ENCODE measurements around the gene SCYL1.

The SCYL1 gene

DNA sequence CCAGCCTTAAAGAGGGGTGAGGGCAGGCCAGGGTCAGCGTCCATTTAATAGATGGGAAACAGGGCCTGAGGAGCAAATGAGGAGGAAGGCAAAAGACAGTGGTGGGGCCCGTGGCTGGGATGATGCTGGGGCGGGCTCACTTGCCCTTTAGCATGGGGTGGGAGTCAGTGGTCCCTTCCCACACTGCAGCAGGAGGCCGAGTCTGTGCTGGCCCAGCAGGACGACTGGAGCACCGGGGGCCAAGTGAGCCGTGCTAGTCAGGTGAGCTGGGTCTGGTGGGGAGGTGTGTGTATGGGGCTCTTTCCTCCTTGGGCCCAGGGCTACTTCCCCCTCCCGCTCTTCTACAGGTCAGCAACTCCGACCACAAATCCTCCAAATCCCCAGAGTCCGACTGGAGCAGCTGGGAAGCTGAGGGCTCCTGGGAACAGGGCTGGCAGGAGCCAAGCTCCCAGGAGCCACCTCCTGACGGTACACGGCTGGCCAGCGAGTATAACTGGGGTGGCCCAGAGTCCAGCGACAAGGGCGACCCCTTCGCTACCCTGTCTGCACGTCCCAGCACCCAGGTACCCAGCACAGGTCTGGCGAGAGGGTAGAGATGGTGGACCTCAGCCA is 12.8 kb downstream of the SCYL1 start:
- no peak for DNase-seq

DNA sequence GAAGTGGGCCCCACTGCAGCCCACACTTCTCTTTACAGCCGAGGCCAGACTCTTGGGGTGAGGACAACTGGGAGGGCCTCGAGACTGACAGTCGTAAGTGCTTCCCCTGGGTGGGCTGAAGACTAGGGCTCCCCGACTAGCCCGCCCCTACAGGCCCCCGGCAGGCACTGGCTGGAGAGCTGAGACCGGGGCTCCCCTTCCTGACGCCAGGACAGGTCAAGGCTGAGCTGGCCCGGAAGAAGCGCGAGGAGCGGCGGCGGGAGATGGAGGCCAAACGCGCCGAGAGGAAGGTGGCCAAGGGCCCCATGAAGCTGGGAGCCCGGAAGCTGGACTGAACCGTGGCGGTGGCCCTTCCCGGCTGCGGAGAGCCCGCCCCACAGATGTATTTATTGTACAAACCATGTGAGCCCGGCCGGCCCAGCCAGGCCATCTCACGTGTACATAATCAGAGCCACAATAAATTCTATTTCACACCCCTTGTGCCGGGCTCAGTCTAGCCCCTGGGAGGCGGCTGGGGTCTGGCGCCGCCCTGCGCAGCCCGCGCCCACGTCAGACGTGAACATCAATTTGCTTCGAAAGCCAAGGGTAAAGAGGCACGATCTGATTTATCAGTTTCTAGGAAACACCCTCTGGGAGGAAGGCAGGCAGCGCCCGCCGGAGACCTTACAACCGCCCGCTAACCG is 13.5 kb downstream of the SCYL1 start:
- no peak for DNase-seq

DNA sequence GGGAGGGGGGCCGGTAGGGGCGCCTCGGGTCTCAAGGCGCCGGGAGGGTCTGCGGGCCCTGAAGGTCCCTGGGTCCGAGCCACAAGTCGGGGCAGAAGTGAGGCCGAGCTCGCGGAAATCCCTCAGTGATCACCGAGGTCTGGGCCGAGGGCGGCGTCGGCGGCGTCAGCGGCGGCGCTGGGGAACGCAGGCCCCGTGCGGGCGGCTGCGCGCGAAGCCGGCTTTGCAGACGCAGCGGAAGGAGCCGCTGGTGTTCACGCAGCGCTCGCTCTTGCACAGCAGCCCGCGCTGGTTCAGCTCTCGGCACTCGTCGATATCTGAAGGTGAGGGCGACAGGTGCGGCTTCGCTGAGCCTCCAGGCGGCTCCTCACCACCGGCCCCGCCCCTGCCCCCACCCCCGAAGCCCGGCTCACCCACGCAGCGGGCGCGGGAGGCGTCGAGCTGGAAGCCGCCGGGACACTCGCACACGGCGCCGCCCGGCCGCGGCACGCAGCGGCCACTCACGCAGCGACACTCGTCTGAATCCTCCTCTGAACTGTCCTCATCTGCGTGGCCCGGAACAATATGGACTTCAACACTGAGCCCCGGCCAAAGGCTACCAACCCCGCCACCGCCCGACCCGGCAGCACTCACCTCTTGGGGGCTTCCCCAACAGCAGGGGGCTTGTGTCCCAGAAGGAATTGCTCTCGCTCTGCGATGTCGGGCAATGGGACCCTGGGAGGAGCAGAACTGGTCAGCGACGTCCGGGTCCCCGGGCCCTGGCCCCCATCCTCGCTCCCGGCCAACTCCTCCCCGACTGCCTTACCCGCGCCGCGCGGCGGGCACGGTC is 14.2 kb downstream of the SCYL1 start:
- DNase-seq: no peak

DNA sequence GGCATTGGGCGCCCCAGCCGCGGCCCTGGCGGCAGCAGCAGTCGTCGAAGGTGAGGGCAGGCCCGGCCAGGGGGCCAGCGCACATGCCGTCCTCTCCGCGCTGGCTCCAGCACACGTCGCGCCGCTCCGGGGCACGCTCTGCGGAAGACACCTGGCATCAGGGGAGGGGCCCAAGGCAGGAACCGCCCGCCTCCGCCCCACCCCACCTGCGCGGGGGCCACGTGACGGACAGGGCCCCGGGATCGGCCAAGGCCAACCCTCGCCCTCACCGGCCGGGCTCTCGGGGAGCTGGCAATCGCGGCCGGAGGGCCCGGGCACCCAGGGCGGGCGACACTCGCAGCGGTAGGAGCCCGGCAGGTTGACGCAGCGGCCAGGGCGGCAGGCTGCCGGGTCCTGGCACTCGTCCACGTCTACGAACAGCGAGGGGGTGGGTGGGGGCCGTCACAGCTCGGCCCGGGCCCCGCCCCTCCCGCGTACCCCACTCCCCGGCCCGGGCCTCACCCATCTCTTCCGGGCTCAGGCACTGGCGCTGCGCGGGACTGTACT is 14.9 kb downstream of the SCYL1 start:
- peak; percentile 81 for DNase-seq

DNA sequence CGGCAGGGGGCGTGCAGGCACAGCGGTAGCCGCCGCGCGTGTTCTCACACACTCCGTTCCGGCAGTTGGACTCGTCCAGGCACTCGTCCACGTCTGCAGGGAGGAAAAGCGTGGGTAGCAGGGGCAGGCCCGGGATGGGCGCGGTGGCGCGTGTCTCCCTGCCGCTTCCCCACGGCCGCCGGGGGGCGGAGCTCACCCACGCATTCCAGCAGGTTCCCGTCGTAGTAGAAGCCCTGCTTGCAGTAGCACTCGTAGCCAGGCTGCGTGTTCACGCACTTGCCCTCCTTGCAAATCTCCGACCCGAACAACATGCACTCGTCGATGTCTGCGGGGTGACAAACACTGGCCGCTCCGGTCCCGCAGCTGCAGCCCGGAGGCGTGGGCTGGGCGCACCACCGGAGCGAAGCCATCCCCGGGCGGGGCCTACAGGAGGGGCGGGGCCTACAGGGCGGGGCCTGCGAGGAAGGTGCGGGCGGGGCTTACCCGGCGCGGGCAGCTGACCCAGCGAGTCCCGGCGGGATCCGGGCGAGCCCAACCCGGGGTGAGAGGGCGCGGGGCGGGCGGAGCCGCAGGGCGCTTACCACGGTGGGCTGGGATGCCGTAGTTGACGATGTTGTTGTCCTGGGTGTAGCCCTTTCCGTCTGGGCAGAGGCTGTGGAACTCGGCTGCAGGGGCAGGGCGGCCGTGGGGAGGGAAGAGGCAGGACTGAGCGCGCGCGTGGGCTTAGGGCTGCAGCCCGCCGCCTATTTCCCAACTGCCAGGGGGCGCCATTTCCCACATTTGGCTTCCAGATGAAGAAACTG is 15.6 kb downstream of the SCYL1 start:
- DNase-seq: peak; percentile 94

DNA sequence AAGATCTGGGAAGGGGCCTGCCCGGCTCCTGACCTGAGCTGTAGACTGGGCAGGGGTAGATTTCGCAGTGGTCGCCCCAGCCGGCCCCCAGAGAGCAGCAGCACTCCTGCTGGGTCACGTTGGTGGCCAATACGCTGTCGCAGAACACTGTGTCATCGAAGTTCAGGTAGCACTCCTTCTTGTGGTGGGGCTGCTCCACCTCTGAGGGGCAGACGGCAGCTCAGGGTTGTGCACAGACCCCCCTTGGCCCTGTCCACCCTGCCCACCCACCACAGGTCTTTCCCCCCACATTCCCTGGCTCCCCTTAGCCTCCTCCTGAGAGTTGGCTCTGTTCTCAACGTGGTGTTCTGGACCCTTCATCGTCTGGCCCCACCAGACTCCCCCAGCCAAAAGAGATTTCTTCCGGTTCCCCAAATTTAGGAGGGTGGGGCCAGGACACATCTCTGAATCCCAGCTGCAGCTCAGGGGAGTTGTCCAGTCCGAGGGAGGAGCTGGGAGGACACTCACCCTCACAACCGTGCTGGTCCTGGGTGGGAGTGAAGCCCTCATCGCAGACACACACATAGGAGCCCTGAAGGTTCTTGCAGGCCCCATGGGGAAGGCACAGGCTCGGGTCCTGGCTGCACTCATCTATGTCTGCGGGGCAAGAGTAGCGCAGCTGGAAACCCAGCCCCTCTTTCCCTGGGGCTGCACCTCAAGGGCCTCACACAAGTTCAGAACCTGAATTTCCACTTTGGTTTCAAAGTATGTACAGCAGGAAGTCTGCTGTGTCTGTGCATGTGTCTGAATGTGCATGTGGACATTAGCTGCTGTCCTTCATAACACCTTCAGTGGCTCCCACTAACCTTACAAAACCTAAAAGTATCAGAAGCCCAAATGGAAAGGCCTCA is 16.5 kb downstream of the SCYL1 start:
- DNase-seq: no peak

DNA sequence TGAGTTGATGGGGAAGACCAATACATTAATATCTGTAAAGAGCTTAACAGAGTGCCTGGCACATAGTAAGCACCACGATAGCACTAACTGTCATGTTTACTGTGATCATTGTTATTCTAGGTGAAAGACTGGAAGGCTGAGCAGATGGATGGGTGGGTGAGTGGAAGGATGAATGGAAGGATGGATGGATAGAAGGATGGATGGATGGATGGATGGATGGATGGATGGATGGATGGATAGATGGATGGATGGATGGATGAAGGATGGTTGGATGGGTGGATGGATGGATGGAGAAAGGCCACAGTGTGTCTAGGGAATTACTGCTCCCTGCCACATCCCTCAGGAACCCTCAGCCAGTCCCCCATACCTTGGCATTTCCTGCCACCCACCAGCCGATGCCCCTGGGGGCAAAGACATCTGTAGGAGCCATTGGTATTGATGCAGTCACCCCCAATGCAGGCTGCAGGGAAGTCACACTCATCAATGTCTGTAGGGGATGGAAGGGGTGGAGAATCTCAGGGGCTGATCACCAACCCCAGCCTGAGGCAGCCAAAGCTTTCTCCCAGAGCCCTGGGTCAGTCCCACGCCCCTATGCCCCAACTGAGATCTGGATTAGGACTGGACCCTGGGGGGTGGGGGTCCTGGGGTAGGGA is 18.0 kb downstream of the SCYL1 start:
- DNase-seq: no peak

DNA sequence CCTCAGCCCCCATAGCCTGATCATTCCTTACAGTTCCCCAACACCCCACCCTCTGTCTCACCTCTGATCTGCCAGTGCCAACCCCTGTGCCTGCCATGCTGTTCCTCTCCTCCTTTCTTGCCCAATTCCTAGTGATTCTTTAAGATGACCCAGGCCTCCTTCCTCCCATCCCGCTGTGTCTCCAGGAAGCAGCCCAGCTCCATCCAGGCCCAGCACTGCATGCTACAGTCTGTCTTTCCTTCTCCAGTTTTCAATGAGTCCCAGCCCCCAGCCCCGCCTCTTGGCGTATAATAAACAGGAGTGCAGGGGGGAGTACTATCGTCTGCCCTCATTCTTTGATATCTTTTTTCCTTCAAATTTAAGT is 21.0 kb downstream of the SCYL1 start:
- DNase-seq: no peak

DNA sequence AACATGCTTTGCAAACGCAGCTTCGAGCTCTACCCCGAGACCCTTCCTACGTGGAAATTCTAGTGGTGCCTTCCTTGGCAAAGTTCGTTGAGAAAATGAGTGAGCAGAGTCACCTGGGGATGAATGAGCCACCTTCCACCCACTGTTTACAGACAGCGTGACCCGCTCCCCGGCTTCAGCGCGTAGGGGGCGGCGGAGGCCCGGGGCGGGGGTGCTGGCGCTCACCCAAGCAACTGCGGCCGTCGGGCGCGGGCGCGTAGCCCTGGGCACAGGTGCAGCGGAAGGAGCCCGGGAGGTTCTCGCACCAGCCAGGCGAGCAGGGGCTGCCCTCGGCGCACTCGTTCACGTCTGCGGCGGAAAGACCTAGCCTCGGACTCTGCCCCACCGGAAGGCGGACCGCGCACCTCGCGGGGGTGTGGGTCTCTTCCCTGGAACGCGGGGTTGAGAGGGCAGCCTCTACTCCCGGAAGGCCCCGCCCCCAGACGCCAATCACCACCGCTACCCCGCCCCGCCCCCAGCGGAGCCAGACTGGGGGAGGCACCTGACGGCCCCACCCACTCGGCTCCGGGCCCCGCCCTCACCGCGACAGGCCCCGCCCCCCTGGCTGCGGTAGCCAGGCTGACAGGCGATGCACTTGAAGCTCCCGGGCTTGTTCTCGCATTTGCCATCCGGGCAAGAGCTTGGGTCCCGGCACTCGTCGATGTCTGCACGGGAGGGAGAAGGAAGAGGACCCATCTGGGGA is 21.5 kb downstream of the SCYL1 start:
- DNase-seq: peak; percentile 93

DNA sequence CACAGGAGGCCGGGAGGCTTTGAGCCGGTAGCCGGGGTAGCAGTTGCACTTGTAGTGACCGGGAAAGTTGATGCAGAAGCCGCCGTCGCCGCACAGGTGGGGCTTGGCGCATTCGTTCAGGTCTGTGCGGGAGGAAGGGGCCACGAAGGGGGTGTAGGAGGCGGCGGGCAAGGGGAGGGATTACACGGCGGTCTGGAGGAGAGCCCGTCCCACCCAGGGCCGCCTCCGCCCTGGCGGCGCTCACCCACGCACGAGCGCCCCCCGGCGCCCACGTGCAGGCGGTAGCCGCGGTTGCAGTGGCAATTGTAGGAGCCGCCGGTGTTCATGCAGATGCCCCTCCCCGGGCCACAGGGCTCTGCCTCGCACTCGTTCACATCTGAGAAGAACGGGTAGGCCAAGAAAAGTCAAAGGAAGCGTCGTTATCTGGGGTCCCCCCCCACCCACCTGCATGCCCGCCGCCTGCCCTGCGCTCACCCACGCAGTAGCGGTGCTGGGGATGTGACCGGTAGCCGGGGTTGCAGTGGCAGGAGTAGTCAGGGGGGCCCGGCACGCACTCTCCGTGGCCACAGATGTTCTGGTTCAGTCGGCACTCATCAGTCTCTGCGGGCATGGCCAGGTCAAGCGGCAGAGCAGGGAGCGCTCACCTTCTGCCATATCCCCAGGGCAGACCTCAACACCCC is 22.7 kb downstream of the SCYL1 start:
- no peak for DNase-seq

DNA sequence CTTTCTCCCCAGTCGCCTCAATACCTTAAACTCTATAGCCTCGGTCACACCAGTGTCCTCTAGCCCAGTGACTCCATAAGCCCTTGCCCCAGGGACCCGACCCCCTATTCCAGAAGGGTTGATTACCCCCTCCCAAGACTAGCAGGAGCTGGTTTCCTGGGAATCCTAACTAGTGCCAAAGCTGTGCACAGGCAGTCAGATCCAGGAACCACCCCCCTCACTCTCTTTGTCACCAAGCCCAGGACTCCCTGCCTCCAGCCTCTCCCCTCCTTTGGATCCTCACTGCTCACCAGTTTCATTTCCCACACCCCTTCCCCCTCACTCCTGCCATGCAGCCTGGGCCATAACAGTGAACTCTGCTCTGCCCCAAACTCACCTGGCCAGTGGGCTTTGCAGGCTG is 23.5 kb downstream of the SCYL1 start:
- no peak for DNase-seq

DNA sequence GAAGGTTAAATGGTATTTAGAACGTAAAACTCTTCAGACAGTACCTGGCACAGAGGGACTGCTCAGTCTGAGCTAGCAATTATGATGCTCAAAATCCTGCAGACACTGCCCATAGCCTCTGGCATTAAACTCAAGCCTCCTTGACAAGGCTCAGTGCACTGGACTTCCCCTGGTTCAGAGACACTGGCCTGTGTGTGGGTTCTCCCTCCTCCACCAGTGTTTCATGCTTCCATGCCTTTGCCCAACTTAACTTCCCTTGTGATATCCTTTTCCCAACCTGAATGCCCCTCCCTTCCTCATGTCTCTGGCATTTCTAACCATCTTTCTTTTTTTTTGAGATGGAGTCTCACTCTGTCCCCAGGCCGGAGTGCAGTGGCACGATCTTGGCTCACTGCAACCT is 24.2 kb downstream of the SCYL1 start:
- no peak for DNase-seq

DNA sequence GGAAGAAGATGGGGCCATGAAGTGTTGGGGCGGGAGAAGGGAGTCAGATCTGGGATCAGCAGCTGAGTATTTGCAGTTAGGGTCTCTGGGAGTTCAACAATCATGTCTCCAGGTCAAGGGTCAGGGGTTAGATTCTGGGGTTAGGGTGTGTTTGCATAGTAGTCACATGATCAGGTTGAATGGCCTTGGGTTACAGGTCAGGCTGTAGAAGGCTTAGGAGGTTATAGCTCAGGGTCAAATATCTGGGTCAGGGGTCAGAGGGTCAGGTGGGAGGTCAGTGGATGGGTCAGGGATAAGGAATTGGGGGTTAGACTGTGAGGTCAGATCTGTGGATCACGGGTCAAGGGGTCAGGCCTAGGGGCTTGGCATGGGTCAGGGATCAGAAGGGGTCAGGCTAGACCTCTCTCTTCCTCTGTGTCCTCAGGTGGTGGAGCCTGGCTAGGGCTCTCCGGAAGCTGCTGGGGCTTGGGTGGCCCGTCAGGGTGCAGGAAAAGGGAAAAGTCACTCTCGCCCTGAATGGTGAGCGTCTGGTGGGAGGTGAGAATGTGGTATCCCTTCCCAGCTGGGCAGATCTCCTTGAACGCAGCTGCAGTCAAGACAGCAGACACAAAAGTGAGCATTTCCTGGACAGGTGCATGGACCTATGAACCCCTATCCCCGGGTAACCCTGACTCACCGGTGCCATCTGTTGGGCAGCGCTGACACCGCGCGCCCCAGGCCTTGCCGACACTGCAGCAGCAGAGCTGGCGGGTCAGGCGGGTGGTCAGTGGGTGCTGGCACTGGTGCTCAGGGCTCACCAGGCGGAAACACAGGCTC is 26.9 kb downstream of the SCYL1 start:
- peak; percentile 86 for DNase-seq

DNA sequence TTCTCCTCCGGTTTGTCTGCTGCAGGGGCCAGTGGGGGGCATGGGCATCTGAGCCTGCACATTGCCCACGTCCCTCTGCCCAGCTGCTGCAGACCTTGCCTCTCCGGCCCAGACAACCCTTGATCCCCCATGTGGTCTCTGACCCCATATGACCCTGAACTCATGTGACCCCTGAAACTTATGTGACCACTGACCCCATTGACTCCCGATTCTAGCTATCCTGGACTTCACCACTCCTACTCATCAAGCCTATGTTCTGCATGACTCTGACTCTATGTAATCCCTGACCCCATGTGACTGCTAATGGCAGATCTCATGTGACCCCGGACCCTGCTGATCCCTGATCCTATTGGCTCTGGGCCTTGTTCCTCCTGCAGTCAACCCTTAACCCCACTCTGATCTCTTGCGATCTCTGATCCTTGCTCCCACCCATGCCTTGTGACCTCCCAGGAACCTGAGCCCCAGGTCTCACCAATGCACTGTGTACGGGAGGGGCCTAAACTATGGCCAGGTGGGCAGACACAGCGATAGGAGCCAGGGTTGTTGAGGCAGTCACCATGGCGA is 27.6 kb downstream of the SCYL1 start:
- no peak for DNase-seq

DNA sequence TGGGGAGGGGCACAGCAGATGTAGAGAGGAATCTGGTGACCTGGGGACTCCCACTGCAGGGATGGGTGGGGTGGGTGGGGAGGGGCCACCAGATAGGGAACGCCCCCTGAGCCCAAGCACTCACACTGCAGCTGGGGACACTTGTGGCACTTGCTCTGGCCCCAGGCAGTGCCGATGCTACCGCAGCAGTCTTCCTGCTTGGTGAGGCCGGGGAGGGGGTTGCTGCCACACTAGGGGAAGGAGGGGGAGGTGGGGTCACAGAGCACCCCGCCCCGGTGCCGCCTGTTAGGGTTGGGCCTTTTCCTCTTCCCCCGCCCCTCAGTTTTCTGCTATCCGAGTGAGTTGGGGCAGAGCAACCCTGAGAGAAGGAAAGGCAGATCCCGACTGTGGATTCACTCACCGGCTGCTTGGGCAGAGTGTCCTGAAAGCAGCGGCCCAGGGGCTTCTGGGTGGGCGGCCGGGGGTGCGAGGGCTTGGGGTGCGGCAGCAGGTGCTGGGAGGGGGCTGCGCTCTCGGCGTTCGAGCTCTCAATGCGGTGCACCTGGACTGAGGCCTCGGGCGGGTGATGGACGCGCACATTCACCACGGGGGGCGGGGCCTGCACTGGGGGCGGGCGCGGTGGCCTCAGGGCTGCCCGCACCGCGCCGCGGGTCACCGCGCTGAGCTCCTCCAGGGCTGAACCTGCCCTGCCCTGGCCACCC is 28.6 kb downstream of the SCYL1 start:
- DNase-seq: peak; percentile 42

DNA sequence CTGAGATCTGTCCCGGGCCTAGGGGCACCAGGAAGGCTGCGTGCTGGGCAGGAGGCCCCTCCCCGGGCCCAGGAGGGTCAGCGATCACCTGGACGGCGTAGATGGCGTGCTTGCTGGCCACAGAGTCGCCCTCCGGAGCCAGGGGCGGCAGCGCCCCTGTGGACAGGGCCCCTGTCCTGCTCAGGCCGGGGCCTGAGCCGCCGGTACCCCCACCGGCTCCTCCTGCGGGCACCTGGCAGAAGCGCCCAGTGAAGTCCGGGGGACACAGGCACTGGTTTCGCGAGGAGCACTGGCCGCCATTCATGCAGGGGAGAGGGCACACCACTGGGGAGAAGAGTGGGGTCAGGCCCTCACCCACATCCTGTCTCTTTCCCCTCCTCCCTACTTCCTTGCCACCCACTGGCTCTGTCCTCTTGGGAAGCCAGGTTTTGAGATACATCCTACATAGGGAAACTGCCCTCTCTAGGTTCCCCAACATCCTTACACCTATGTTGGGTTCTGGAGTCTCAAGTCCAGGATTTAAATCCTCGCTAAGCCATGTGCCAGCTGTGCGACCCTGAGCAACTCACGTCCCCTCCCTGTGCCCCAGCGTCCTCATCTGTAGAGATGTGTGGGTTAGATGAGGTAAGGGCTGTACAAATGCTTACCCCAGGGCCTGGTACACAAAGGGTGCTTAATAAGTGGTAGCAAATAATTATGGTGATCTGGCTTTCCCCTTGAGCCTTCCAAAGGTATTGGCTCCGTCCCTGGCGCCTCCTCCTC is 29.4 kb downstream of the SCYL1 start:
- DNase-seq: no peak

DNA sequence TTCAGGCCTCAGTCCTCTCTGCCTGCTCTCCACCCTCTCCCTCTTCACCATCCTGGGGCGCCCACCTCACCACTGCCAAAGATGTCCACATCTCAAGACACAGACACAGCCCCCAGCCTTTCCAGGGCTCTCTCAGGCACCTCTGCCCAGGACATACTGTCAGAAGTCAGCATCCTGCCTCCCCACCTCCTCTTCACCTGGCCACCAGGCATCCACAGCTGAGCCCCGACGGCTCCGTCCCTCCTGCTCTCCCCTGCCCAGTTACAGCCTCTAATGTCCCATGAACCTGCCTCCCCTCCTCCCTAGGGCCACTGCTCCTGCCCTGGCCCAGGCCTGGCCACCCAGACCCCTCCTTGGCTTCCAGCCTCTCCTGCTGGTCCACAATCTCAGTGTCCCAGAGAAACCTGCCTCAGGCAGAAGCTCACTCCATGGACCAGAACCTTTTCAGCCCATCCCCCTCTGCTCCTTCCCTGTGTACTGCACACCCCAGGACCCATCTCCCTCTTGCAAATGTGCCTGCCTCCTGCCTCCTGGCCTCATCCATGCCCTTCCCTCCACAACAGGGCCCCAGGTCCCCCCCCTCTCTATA is 30.1 kb downstream of the SCYL1 start:
- DNase-seq: no peak
